Left ventricle myocardium superior (tissue), 1 donor: ENCODE results near the gene LACTBL1. TPM values are rescaled to one million over a fixed set of nuclear protein-coding genes. Genes with fewer than 3 reads are reported as not detected.
"Not testable (repeated sequence)": the region's sequence is repeated elsewhere in the genome, so short reads cannot be mapped to it uniquely, and the experiment has no call there.

ENCODE experiments used
- ATAC-seq: fragments of 200-7000 bp; cut with Tn5 transposase; one replicate; pipeline ENCODE4 v1.9.1; 2020; ENCODE audit warnings: mild to moderate bottlenecking, moderate library complexity
- DNase-seq: peaks from one replicate; pipeline ENCODE4 v3.0.0-alpha.2; 2020
- intact Hi-C: fragments of 100-400 bp; cut with micrococcal nuclease; formaldehyde crosslinking; loops from one replicate; pipeline ENCODE4 v1.11.0; 2022
- total RNA-seq: library from RNA; stranded (reverse); fragmentation: NEBNext Ultra II Directional; extraction: Animal tissue kit (Norgen Biotek cat#: 25700); gene quantifications from one replicate; pipeline ENCODE4 v1.2.1, GENCODE V29; 2021
- donor health status: DM: no; HTN: yes; CAD: no; lungs with severe emphysema.

The LACTBL1 gene
- total RNA-seq, 1 donor from 2014 or later: not detected

DNA sequence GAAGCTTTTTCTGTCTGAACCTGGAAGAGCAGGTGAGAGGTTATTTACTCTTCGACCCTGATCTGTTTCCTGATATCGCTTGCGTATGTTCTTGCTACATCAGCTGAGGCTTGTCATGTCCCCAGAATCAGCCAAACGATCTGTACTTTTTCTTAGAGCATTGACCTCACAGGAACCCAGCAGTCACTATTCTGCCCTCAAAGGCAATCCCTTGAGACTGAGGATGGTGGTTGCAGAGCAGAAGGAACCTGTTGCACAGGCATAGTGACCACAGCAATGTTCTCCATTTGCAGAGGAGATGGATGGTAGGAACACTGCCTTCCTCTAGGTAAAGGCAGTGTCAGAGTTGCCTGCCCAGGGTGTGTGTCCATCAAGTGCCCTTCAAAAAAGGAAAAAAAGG lies 11.3 kb upstream of the LACTBL1 start:
- intact Hi-C loops: no loop called here
- DNase-seq (no peak), ATAC-seq (no peak)

DNA sequence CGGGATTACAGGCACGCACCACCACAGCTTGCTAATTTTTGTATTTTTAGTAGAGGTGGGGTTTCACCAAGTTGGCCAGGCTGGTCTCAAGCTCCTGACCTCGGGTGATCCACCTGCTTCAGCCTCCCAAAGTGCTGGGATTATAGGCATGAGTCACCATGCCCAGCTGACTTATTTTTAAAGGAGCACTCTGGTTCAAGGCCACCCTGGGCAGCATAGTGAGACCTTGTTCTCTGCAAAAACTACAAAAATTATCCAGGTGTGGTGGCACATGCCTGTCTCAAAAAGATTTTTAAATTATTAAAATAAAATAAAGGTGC lies 7.8 kb upstream of the LACTBL1 start:
- intact Hi-C loops: not testable (repeated sequence)

DNA sequence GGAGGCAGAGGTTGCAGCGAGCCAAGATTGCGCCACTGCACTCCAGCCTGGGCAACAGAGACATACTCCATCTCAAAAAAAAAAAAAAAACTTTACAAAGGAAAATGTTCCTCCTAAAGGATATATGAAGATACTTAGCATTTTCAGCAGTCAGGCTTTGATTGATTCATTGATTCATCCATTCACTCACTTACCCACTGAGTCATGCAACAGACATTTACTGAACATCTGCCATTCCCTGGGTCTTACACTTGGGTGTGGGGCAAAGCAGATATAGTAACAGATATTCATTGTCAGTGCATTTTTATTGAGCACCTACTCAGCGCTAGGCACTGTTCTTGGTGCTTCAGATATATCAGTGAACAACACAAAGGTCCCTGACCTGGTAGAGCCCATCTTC lies 5.6 kb upstream of the LACTBL1 start:
- ATAC-seq (no peak), DNase-seq (no peak)
- intact Hi-C loops: no loop called here

More for the DNA sequence above, 7.8 kb upstream of the LACTBL1 start:
- ATAC-seq, DNase-seq: not testable (repeated sequence)

DNA sequence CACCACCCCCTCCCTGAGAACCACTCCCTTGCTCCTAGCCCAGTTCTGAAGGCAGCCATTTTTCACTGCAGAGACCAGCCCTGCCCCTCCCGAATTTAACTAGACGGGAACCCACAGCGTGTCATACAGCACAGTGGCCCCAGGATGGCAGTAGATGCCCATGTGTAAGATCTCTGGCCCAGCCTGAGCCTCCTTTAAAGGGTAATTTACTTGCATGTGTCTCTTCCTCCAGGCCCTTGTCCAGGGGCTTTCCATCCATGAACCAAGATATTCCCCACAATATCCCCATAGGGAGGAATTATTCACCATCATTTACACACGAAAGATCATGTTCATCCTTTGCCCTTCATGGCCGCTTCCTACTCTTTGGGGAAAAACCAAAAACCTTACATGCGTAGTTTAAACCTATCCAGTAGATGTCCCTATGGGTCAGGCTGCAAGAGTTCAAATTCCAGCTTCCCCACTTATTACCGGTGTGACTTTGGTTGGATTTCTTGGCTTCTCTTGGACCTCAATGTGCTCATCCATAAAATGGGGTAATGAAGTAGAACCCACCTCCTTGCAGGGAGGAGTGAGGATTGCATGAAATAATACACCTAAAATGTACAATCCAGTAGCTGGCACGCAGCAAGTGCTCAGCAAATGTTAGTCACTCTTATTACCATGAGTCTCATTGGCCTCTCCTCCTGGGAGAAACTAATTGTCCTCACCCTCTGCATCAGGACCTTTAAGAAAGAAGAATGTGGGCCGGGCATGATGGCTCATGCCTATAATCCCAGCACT lies 4.0 kb upstream of the LACTBL1 start:
- intact Hi-C loops: no loop called here
- peak; percentile 43 for DNase-seq
- peak; percentile 95 for ATAC-seq

DNA sequence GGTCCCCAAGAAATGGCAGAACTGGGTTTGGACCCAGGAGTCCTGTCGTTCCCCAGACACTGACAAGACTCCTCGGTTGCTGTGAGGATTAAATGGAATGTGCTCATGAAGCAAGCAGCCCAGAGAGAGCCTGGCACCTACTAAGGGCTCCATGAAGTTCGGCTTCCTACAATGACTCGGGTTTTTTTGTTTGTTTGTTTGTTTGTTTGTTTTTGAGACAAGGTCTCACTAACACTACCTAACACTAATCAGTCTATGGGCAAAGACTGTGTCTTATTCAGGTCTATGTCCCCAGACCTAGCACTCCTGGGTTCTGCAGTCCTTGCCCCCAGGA lies 3.4 kb upstream of the LACTBL1 start:
- DNase-seq: no peak
- intact Hi-C loops: no loop called here
- ATAC-seq: no peak

DNA sequence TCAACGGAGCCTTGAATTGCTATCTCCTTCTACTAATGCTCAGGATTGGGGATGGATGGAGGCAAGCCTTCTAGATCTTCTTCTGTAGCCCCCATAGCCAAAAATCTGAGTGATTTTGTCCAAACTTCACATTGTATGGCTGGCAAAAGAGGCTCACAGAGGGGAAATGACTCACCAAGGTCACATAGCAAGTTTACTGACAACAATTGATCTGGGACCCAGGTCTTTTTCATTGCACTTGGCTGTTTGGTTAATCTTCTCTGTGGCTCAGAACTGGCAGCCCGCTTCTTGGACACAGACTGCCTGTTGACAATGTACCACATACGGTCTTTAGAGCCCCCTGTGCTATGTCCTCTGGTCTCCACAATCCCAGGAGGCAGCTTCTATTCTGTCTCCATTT lies 3.0 kb upstream of the LACTBL1 start:
- no peak for ATAC-seq
- DNase-seq: no peak
- intact Hi-C loops: no loop called here

DNA sequence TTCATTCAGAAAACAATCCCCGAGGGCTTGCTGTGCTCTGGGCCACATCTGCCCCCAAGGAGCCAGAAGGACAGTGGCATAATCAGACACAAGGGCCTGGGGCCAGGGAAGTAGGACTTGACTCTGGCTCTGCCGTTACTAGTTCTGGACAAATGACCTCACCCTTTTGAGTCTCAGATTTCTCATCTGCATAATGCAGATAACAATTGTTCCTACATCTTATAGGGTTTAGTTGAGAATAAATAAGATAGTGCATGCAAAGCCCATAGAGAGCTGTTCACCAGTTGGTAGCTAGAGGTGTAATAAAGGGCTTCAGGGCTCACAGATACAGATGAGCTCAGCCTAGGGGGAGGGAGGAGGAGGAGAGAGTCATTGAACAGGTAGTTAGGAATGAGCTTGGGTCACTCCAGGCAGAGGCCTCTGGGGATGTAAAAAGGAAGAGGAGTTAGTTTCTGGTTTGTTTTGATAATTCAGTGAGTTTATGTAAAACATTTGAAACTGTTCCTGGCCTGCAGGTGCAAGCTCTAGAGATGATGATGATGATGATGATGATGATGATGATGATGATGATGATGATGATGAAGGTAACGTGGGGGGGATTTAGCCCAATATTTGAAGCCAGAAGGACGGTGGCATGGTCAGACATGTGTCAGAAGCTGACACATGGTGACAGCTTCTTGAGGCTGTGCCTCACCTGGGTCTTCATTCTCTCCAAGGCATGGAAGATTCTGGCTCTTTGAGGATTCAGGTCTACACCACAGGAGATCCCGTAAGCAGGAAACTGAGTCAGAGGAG lies 858 bp downstream of the LACTBL1 start:
- intact Hi-C loops: no loop called here
- ATAC-seq: no peak

DNA sequence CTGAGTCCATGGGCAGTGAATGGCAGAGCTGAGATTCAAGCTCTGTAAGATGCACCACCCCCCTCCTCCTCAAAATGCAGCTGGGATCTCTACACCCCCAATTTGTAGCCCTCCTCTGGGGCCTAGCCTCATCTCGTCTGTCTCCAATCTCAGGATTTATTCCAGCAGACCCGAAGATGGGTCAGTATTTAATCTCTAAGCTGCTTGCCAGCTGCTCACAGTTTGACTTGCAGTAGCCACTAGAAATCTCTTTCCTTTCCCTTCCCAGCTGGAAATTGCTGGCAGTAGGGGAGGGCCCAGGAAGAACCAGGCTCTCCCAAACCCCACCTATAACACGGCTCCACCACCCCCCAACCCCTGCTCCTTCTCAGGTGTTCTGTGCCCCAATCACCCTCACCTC lies 1.5 kb downstream of the LACTBL1 start:
- ATAC-seq (no peak), DNase-seq (no peak)
- intact Hi-C loops: no loop called here

More for the DNA sequence above, 858 bp downstream of the LACTBL1 start:
- DNase-seq: no peak

DNA sequence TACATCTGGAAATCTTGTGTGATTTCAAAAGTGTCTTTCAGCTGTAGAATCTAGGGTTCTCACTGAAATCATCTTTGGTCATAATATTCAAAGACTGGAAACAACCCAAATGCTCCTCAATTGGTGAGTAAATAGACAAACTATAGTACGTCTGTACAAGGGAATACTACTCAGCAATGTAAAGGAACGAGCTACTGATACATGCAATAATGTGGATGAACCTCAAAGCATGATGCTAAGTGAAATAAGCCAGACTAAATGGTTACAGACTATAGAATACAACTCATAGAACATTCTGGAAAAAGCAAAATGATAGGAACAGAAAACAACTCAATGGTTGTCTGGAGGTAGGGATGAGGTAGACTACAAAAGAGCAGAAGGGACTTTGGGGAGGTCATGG lies 2.6 kb downstream of the LACTBL1 start:
- ATAC-seq (no peak), DNase-seq (no peak)
- intact Hi-C loops: no loop called here

DNA sequence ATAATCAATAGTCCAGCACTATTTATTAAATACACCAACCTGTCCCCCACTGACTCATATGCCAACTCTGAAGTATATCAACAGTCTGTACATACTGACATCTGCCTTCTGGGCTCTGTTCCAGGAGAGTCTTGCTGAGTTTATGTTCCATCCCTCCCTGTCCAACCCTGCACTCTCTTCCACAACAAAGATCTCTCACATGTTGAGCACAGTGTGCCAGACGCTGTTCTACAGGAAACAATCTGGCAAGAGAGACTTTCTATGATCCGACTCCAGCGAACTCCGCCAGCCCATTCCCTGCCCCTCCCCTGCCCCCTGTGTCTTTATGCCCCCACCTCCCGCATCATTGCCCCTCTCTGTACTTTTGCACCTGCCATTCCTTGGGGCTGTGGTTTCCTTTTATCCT lies 3.4 kb downstream of the LACTBL1 start:
- ATAC-seq: peak; percentile 90
- no peak for DNase-seq
- intact Hi-C loops: no loop called here

DNA sequence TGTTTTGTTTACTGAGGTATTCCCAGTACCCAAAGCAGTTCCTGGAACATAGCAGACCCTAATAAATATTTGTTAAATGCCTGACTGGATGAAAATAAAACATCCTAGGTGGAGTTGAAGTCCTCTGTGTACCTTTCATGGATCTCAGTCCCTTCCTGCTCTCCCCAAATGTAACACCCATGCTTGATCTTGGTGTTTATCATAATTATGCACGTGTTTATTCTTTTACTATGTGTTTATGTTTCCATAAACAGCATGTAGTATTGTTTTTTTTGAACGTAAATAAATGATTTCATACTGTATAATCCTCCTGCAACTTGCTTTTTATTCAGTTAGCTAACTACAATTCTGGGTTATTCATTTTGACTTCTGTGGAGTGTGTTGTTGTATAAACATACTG lies 4.8 kb downstream of the LACTBL1 start:
- no peak for ATAC-seq
- intact Hi-C loops: no loop called here
- no peak for DNase-seq

DNA sequence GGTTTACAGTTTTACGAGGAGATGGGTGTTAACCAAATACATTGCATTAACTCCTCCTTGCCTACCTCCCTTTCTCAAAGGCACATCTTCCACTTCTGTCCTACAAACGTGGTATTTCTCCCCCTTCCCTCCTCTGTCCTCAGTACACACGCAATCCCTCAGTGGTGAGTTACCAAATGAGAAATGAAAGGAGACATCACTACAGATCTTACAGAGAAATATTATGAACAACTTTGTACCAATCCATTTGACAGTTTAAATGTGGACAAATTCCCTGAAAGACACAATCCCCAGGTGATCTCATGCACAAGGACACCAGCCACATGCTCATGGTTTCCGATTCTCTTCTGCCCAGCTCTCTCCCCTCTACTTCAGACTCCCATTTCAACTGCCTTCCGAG lies 6.4 kb downstream of the LACTBL1 start:
- no peak for ATAC-seq
- intact Hi-C loops: no loop called here

DNA sequence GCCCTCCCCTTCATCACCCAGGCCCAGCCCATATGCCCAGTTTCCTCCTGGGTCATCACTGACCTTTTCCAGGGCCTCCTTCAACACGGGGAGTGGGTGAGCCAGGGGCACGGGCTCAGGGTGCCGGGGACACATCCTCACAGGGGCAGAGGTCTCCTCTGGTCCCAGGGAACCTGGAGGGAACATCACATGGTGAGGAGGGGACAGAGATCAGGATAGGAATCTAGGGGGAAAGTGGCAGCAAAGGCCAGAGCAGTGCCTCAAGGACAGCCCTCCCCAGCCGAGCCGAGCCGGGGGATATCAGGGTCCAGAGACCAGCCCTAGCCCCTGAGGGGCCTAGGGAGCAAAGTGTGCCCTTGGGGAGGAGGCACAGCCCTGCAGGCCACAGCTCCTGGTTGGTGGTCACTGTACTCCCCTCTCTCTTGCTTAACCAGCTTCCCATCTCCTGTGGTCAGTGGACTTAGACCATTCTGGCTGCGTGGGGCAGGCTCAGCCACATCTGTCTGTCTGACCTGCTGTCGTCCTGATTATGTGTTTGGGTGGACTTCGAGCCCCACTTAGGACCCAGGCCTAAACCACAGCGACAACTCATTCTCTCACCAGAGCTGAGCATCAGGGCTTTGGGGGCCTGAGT lies 9.5 kb downstream of the LACTBL1 start:
- no peak for ATAC-seq
- intact Hi-C loops: no loop called here
- DNase-seq: no peak

More for the DNA sequence above, 6.4 kb downstream of the LACTBL1 start:
- no peak for DNase-seq

DNA sequence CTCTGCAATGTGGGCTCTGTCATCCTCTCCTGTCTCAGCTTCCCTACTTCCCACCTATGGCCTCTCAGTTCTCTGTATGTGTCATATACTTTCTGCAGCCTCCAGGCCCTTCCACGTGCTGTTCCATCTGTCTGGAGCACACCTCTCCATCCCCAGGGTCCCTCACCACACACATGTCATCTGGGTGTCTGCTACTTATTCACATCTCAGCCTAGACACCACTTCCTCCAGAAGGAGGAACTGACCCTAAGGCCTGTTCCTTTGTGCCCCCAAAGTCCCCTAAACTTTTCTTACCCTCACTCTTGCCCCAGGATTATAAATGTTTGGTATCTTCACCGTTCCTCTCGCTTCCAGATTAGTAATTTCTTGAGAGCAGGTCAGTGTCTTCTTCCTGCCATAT lies 10.1 kb downstream of the LACTBL1 start:
- no peak for ATAC-seq
- intact Hi-C loops: no loop called here
- DNase-seq: no peak

DNA sequence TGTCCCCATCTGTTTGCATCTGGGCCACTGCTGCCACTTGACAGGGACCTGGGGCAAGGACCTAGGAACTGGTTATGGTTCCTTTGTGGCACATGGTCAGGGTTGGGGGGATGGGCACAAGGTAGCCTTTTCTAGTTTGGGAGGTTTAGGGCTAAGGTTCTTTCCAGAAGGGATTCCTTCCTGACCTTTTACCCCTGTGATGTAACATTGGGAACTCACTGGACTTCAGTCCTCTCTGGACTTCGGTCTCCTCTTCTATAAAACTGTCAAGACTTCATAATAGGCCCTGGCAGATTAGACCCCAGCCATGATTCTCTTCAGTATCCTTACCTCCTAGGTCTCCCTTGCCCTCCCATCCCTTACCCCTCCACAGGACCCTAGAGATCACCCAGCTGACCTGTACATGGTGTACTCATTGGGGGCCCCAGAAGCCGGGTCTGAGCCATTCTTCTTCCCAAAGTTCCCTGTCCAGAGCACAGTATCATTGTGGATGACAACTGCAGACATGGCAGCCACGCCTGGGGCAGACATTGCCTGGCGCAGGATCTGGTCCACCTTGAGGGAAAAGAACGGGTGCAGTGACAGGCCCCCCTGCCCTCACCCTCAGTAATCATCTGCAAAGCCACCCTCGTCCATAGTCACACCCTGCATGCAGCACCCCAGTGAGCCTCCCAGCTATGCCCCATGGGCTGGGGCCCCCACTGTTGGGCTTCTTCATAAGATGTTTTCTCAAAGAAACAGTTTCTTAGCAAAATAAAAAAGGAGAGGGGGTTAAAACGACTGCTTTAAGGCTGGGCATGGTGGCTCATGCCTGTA lies 12.9 kb downstream of the LACTBL1 start:
- DNase-seq (no peak), ATAC-seq (no peak)
- intact Hi-C loops: no loop called here

DNA sequence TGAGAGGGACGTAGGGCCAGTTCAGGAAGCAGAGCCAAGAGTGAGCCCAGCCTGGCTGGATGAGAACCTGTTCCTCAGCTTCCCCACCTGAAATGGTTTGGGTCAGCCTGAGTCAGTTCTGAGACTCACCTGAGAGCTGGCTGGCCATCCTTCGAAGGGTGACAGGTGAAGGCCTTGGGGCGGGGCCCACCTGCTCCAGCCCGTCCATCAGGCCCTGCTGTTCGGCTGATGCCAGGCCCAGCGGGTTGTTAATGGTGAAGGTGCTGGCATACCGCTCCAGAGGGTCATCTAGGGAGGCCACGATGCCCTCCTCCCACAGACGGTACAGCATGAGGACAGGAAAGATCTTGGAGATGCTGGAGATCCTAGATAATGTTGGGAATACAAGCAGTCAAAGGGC lies 14.1 kb downstream of the LACTBL1 start:
- no peak for DNase-seq
- intact Hi-C loops: no loop called here
- no peak for ATAC-seq

DNA sequence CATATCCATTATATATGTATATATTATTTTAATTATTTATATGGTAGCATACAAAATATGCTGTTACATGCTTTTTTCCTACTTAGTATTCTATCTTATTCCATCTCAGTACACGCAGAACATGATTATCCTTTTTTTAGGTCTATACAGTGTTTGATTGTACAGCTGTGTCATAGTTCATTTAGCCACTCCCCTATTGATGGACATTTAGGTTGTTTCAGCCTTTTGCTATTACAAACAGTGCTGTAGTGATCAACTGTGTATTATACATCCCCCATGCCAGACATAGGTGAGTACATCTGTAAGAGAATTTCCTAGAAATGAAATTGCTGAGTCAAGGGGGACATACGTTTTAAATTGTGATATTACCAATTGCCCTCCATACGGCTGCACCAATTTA lies 15.6 kb downstream of the LACTBL1 start:
- no peak for DNase-seq
- intact Hi-C loops: no loop called here
- no peak for ATAC-seq

DNA sequence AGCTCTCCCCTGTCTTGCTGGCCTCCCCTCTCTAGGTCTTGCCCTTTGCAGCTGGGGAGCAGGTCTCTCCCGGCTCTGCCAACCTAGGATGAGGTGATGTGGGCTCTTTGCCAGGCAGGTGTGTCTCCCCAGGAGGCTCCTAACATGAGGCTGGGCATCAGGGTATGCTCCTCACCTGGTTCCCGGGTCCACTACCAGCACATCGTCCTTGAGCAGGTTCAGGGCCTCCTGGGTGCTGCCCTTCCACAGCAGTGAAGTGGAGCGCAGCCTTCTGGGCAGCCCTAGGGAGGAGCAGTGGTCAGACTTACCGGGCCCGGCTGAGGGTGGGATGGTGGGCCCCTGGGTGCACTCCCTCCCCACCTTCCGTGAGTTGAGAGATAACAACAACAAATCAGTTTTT lies 17.5 kb downstream of the LACTBL1 start:
- ATAC-seq: no peak
- DNase-seq: no peak
- intact Hi-C loops: no loop called here

DNA sequence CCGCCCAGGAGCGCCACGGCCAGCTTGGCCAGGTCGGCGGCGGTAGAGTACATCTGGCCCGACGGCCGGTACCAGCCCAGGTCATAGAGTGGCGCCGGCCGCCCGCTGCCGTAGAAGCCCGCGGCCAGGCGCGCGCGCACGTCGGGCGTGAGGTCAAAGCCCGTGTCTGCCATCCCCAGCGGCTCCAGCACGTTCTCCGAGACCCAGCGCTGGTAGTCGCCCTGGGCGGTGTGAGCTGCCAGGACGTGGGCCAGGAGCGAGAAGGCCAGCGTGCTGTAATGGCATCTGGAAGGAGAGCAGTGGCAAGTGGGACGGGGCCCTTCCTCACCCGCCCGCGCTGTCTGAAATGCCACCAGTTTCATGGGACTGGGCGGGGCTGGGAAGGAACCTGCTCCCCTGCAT lies 18.9 kb downstream of the LACTBL1 start:
- DNase-seq (no peak), ATAC-seq (no peak)
- intact Hi-C loops: no loop called here
